ENCODE measurements around the gene THSD7A.
"Not testable (repeated sequence)": the region's sequence is repeated elsewhere in the genome, so short reads cannot be mapped to it uniquely, and the experiment has no call there.

Gene THSD7A

DNA sequence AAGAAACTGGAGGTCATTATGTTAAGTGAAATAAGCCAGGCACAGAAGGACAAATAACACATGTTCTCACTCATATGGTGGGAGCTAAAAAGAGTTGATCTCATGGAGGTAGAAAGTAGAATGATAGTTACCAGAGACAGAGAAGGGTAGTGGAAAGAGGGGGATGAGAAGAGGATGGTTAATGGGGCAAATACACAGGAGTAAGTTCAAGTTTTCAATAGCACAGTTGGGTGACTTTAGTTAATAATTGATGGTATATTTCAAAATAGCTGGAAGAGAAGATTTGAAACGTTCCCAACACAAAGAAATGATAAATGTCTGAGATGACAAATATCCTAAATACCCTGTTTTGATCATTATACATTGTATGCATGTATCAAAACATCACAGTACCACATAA, 261.8 kb downstream of the THSD7A start:
- no peak for DNase-seq

- no peak for DNase-seq
Measured at GRCh38 chr7:11567571-11567970, 264.4 kb downstream of the THSD7A start.

DNA sequence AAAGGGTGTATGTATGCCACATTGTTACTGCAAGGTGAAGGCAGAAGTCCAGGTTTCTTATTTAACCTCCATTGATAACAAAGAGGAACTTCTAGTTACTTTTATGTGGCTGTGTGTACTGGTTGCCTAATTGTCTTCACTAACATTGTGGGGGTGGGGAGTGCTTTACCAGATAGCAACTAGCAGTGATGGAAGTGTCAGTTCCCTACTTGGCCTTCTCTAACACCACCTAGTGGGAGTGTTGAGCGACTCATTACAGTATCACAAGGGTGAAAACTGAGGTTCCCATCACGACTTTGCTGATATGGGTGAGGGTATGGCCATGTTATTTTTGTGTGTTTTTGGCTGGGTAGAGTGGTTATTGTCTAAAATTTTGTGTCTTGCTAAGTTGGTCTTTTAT, 274.4 kb downstream of the THSD7A start:
- no peak for DNase-seq

- DNase-seq: peak; percentile 28
Measured at GRCh38 chr7:11552676-11553296, 279.2 kb downstream of the THSD7A start.

- DNase-seq: no peak
Measured at GRCh38 chr7:11551470-11551869, 280.5 kb downstream of the THSD7A start.

GRCh38 chr7:11548532-11548931, 283.5 kb downstream of the THSD7A start:
- DNase-seq: no peak

DNA sequence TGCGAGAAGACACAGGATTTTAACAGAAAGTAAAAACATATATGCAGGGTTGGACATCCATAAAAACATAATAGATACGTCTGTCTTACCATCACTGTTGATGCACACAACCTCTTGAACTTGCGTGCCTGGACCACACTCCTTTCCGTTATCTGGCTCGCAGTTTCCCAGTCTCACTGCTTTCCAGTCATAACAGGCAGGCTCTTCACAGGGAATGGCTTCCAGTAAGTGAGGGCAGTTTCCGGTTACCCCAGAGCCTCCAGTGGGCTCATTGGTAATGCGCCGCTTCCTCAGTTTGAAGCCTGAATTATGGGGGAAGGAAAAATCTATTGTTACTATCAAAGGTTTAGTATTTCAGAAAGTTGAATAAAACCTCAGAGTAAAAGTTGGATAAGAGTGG, 290.7 kb downstream of the THSD7A start:
- DNase-seq: no peak

DNA sequence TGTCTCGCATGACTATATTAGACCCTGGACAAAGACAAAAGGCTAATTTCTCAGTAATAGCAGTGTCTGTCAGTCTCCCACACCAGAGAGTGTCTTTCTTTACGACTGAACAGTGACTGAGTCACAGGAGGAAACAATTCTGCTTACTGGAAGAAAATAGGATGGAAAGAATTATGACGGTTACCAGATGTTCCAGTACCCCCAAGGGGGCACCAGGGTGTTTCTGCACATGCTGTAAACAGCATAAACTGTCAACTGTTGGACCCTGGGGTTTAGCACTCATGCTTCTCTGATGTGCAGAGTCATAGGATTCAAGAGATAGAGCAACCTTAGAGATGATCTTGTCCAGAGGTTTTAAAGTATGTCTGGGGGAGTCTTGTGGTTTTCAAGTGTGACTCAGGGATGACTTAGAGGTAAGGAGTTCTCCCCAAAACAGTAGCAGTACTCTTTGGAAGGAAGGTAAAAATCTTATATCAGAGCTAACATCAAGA, 291.7 kb downstream of the THSD7A start:
- no peak for DNase-seq

GRCh38 chr7:11539853-11540252, 292.1 kb downstream of the THSD7A start:
- DNase-seq: no peak

DNA sequence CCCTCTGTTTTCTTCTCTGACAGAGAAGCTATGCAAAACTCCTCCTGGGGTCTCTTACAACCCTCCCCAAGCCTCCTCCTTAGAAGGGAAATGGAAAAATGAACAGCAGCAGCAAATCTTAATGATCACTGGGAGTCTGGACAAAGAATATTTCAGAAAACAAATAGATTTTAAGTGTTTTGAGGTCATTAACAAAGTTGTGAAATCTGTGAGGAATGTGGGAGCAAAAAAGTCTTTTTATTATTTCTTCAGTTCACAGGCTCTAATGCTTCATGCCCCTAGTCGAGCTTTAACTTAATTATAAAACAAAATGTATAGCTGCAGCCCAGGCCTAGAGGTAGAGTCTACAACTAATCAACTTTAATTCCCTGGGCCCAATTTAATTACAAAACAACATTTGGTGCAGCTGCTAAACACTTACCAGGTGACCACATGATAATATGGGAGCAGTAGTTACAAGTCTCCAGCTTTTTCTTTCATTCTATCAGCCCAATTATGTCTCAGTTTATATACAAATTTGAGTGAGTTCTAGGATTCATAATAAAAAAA, 293.2 kb downstream of the THSD7A start:
- no peak for DNase-seq

DNA sequence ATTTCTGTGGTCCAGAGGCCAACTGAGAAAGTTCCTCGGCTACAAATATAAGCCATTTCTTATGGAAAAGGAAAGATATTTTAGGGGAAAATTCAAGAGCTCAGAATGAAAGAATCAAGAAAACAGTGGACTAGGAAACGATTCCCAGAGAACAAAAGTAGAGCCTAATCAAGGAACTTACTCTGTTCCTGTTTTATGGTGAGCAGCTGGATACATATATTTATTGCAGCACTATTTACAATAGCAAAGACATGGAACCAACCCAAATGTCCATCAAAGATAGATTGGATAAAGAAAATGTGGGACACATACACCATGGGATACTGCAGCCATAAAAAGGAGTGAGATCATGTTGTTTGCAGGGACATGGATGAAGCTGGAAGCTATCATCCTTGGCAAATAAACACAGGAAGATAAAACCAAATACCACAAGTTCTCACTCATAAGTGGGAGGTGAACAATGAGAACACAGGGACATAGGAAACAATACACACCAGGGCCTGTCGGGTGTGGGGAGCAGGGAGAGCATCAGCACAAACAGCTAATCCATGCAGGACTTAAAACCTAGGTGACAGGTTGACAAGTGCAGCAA, 298.7 kb downstream of the THSD7A start:
- DNase-seq: peak; percentile 43

DNA sequence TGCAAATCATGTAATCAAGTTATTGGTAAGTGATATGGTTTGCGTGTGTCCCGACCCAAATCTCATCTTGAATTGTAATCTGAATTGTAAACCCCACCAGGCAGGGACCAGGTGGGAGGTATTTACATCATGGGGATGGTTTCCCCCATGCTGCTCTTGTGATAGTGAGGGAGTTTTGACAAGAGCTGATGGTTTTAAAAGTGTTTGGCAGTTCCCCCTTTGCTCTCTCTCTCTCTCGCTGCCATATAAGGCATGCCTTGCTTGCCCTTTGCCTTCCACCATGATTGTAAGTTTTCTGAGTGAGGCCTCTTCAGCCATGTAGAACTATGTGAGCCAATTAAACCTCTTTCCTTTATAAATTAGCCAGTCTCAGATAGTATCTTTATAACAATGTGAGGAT, 302.6 kb downstream of the THSD7A start:
- DNase-seq: no peak

DNA sequence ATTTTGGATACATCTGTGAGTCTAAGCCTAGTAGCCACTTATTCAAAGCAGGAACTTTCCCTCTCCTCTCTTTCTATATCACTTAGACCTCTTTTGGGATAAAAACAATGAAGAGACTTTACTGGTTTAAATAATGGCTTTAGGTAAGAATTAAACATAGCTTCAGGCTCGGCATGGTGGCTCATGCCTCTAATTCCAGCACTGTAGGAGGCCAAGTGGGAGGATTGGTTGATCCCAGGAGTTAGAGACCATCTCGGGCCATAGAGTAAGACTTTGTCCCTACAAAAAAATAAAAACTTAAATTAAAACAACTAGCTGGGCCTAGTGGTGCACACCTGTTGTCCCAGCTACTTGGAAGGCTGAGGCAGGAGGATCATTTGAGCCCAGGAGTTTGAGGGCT, 304.3 kb downstream of the THSD7A start:
- DNase-seq: no peak

GRCh38 chr7:11524476-11525397, 307.3 kb downstream of the THSD7A start:
- peak; percentile 62 for DNase-seq

- not testable (repeated sequence) for DNase-seq
Measured at GRCh38 chr7:11521964-11522499, 310.0 kb downstream of the THSD7A start.

GRCh38 chr7:11517853-11518252, 314.1 kb downstream of the THSD7A start:
- DNase-seq: no peak

DNA sequence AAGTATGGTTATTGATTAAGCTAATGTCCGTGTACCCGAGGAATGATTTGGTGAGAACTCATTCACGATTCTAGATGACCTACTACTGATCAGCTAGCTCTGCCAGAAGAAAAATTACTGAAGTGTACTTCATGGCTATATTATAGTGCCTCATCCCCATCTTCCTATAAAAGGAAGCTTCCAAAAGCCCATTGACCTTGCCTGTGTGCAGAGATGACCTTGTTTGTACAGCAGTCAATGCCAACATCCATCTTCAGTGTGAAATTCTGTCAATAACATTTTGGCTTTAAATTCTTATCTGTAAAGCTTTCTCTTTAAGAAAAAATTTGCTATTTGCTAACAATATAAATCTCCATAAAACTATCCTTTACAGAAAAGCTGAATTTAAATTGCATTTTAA, 315.7 kb downstream of the THSD7A start:
- no peak for DNase-seq

DNA sequence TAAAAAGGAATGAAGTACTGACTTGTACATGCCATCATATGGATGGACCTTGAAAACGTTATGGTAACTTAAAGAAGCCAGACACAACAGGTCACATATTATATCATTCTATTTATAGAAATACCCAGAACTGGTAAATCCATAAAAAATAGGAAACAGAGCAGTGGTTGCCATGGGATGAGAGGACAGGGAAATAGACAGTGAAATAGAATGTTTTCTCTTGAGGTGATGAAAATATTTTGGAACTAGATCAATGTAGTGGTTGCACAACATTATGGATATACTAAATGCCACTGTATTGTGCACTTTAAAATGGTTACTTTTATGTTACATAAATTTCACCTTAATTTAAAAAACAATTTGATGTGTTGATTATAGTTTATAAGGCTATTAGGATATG, 318.5 kb downstream of the THSD7A start:
- no peak for DNase-seq

- no peak for DNase-seq
Measured at GRCh38 chr7:11507929-11508328, 324.1 kb downstream of the THSD7A start.

DNA sequence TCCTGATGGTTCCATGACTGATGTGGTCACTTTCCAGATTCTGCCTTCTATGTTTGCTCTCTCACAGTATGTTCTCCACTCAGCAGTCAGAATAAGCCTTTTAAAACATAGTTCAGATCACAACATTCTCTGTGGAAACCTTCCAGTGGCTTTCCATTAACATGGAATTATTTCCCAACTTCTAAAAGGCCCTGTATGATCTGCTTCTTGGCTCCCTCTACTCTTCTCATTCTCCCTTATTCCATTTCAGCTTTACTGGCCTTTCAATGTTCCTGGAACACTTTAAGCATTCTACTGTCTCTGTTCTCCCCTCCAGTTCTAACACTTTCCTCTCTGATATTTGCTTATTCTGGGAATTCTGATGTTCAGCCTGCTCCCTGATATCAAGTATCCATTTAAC, 325.6 kb downstream of the THSD7A start:
- no peak for DNase-seq

DNA sequence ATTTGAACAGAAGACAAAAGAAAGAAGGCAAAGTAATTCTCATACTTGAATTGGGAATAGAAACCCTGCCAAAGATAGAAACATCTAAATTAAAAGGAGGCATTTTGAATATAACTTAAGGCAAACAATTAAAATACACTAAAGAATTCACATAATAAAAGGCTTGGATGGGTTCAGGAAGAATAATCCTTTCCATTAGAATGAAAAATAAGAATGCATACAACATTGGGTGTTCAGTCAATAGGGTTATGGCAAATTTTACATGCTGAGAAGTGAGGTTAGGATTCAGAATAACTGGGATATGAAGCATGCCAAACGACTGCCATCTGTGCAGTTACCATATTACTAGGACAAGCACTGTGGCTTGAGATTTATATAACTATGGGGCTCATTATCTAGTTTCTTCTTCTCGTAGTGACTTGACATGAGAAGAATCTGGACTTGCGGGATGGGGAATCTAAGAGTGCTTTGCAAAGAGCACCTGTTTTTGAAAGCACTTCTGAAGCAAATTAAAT, 326.5 kb downstream of the THSD7A start:
- no peak for DNase-seq

DNA sequence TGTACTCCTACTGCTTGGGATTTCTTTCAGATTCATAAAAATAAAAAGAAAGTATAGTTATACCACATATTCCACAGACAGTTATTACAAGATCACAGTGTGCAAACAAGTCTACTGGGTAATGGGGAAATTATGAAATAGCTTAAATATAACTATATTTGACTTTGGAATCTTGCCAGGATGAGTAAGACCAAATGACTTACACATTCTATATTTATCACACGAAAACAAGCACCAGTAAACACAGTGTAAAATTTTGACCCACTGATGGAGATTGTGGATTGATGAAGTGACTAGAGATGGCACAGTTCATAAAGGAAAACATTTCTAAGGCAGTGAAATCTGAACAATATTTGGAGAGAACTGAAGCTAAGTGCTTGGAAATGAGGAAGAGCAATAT, 339.7 kb downstream of the THSD7A start:
- no peak for DNase-seq

DNA sequence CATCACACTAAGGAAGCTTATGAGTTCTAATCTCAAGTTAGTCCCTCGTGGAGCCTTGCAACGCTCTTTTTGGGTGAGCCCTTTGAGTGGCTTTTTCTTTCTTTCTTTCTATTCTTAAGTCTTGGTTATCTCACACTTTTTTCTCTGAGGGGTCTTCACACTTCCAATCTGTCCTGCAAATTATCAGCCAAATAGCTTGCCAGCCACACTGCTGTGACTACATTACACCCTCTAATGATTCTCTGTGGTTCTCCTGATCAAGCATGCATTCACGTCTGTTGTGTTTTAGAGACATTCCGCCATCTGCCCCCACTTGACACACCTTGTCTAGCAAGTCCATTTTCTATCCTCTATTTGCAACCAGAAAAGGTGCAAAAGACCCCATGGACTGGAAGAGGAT, 340.2 kb downstream of the THSD7A start:
- DNase-seq: no peak
